GM12865 (cell line): ENCODE measurements around the gene XRN1.
"Not testable (repeated sequence)": the region's sequence is repeated elsewhere in the genome, so short reads cannot be mapped to it uniquely, and the experiment has no call there.

Source experiments
- DNase-seq: peaks from one replicate; pipeline ENCODE4 v3.0.0; 2010; ENCODE audit warnings: low read depth
- H3K4me3 ChIP-seq: 2 replicates; pipeline ENCODE4 v1.5.1; 2011; ENCODE audit warnings: mild to moderate bottlenecking, low read depth, low read length, control low read depth
- CTCF ChIP-seq: IDR thresholded peaks from 2 replicates; pipeline ENCODE4 v1.5.1; 2011; ENCODE audit warnings: low read length, control low read depth, low read depth, inconsistent platforms; ENCODE audit not compliant: insufficient read depth; ENCODE audit errors: missing control alignments

The XRN1 gene

GRCh38 chr3:142434503-142434902, 13.3 kb downstream of the XRN1 start:
- no peak for DNase-seq
- no peak for TF ChIP-seq CTCF
- no peak overlapping the region for H3K4me3 ChIP-seq

GRCh38 chr3:142433110-142433509, 14.7 kb downstream of the XRN1 start:
- no peak for TF ChIP-seq CTCF
- H3K4me3 ChIP-seq = no peak overlapping the region
- DNase-seq = no peak

GRCh38 chr3:142429582-142429981, 18.3 kb downstream of the XRN1 start:
- H3K4me3 ChIP-seq = no peak overlapping the region
- DNase-seq = no peak
- no peak for TF ChIP-seq CTCF

- H3K4me3 ChIP-seq = no peak overlapping the region
- no peak for TF ChIP-seq CTCF
- no peak for DNase-seq
These were observed 23.1 kb downstream of the XRN1 start for GRCh38 chr3:142424754-142425153.

GRCh38 chr3:142418926-142419592, 28.8 kb downstream of the XRN1 start:
- H3K4me3 ChIP-seq = no peak overlapping the region
- DNase-seq = no peak
- TF ChIP-seq CTCF = no peak

- TF ChIP-seq CTCF = no peak
- H3K4me3 ChIP-seq = no peak overlapping the region
- DNase-seq = no peak
These were observed 30.5 kb downstream of the XRN1 start for GRCh38 chr3:142417302-142417701.

GRCh38 chr3:142400537-142400936, 47.3 kb downstream of the XRN1 start:
- H3K4me3 ChIP-seq, DNase-seq: not testable (repeated sequence)
